SK-N-SH (cell line): Measurements from ENCODE around the gene MAPRE2.

Source experiments
- CHD2 ChIP-seq: fragments of 150-350 bp; IDR thresholded peaks from 2 replicates; pipeline ENCODE4 v1.6.1; 2018; ENCODE audit warnings: low read length; ENCODE audit not compliant: partially characterized antibody
- CTCF ChIP-seq: fragments of 200-600 bp; sonication (generic); IDR thresholded peaks from 2 replicates; pipeline ENCODE4 v1.6.1; 2017; ENCODE audit warnings: antibody characterized with exemption, mild to moderate bottlenecking, moderate library complexity
- EP300 ChIP-seq, 2 experiments: IDR thresholded peaks; 2 replicates each; pipeline versions ENCODE4 v1.4.0 to v1.6.1; 2012; ENCODE audit warnings: borderline replicate concordance in 1 of 2, low read depth in 1 of 2, low read length in 1 of 2
- EZH2phosphoT487 ChIP-seq: fragments of 200-600 bp; sonication (generic); IDR thresholded peaks from 2 replicates; pipeline ENCODE4 v1.6.1; 2017; ENCODE audit warnings: low read depth, mixed run types, mild to moderate bottlenecking, antibody characterized with exemption, moderate library complexity, borderline replicate concordance
- NFIC ChIP-seq: IDR thresholded peaks from 2 replicates; pipeline ENCODE4 v1.4.0; 2012; ENCODE audit warnings: borderline replicate concordance
- PBX3 ChIP-seq: IDR thresholded peaks from 2 replicates; pipeline ENCODE4; 2012
- REST ChIP-seq: IDR thresholded peaks from 2 replicates; pipeline ENCODE4 v1.6.1; 2012; ENCODE audit warnings: mild to moderate bottlenecking, low read depth, low read length, moderate library complexity
- RFX5 ChIP-seq: IDR thresholded peaks from 2 replicates; pipeline ENCODE4 v1.6.1; 2012; ENCODE audit warnings: mild to moderate bottlenecking, improper control_type of control experiment, low read length
- SIN3A ChIP-seq: IDR thresholded peaks from 2 replicates; pipeline ENCODE4 v1.6.1; 2012; ENCODE audit warnings: low read depth, mild to moderate bottlenecking, low read length, moderate library complexity, borderline replicate concordance
- SMC3 ChIP-seq: IDR thresholded peaks from 2 replicates; pipeline ENCODE4 v1.6.1; 2012; ENCODE audit warnings: low read depth, low read length, improper control_type of control experiment
- TCF12 ChIP-seq: IDR thresholded peaks from 2 replicates; pipeline ENCODE4 v1.4.0; 2012
- TEAD4 ChIP-seq: IDR thresholded peaks from 2 replicates; pipeline ENCODE4 v1.4.0; 2012; ENCODE audit warnings: mild to moderate bottlenecking, borderline replicate concordance; ENCODE audit not compliant: insufficient read depth
- USF2 ChIP-seq: fragments of 150-350 bp; IDR thresholded peaks from 2 replicates; pipeline ENCODE4 v1.6.1; 2017; ENCODE audit warnings: antibody characterized with exemption, low read length, low read depth, borderline replicate concordance
- ZBTB33 ChIP-seq: IDR thresholded peaks from 2 replicates; pipeline ENCODE4 v1.4.0; 2012; ENCODE audit warnings: low read depth, borderline replicate concordance

- no peak for TF ChIP-seq CHD2
- TF ChIP-seq CTCF = no peak
- TF ChIP-seq RFX5 = no peak
- no peak for TF ChIP-seq REST
- TF ChIP-seq EP300 (IDR thresholded peaks at IDR 0.05; ENCODE audit: borderline replicate concordance in 1 of 2, low read depth in 1 of 2, low read length in 1 of 2) = no peak
- TF ChIP-seq TCF12 = no peak
- no peak for TF ChIP-seq EZH2phosphoT487
- TF ChIP-seq SIN3A = no peak
- TF ChIP-seq SMC3 = no peak
- TF ChIP-seq PBX3 = no peak
- TF ChIP-seq USF2 = no peak
- no peak for TF ChIP-seq TEAD4
- TF ChIP-seq NFIC = no peak
- no peak for TF ChIP-seq ZBTB33
Observed at GRCh38 chr18:35055105-35055504, 13.9 kb downstream of the MAPRE2 start.
